Measurements from ENCODE around the gene SEPTIN8. TPM values are rescaled to one million over a fixed set of nuclear protein-coding genes. Genes with fewer than 3 reads are reported as not detected.

Gene SEPTIN8
- total and polyA plus RNA-seq, 10 of the 15 experiments (the other 5 are each of a cell fraction or from before 2014, with no cell fraction given): 6.1 to 96.1 (median 29.4) TPM

- TF ChIP-seq SMC3 (IDR thresholded peaks at IDR 0.05; ENCODE audit: borderline replicate concordance, low read length) (peak; percentile 98), ZNF687 (IDR thresholded peaks at IDR 0.05) (peak; percentile 81), SMAD5 (IDR thresholded peaks at IDR 0.05; ENCODE audit: low read depth) (no peak), POU2F2 (IDR thresholded peaks at IDR 0.05; ENCODE audit: borderline replicate concordance, low read depth, low read length) (0 out of 3 replicates have a peak, but pooled peaks have one; percentile 43), WRNIP1 (IDR thresholded peaks at IDR 0.05; ENCODE audit: borderline replicate concordance, low read depth, low read length) (0 out of 2 replicates have a peak, but pooled peaks have one; percentile 51), PKNOX1 (IDR thresholded peaks at IDR 0.05) (no peak), ASH2L (IDR thresholded peaks at IDR 0.05; ENCODE audit: borderline replicate concordance, low read depth) (no peak), MEF2A (IDR thresholded peaks at IDR 0.05; ENCODE audit: insufficient read depth, low read depth, low read length) (no peak), FOXK2 (IDR thresholded peaks at IDR 0.05) (no peak), EED (IDR thresholded peaks at IDR 0.05; ENCODE audit: low read depth) (no peak), IRF4 (IDR thresholded peaks at IDR 0.05; ENCODE audit: low read depth, low read length) (0 out of 2 replicates have a peak, but pooled peaks have one; percentile 48), RB1 (IDR thresholded peaks at IDR 0.05; ENCODE audit: borderline replicate concordance) (peak; percentile 72; the same call in 1 of the 2 replicates), NRF1 (conservative IDR thresholded peaks at IDR 0.05; ENCODE audit: low read depth, low read length) (no peak), MEF2B (IDR thresholded peaks at IDR 0.05; ENCODE audit: partially characterized antibody, poor library complexity, severe bottlenecking) (no peak), BACH1 (IDR thresholded peaks at IDR 0.05; ENCODE audit: borderline replicate concordance) (no peak), MTA3 (IDR thresholded peaks at IDR 0.05; ENCODE audit: borderline replicate concordance, low read length) (no peak), SMARCA5 (IDR thresholded peaks at IDR 0.05) (peak; percentile 91)
Measured at GRCh38 chr5:132820162-132820754, 43.2 kb upstream of the SEPTIN8 start (continued).

Data from GM12878 (cell line).